DND-41 (cell line): ENCODE data around the gene PLA2G4B.

Experiments
- EZH2 ChIP-seq: IDR thresholded peaks from 3 replicates; pipeline ENCODE4 v1.6.1; 2012; ENCODE audit warnings: borderline replicate concordance, low read depth, mild to moderate bottlenecking, moderate library complexity, low read length, inconsistent platforms; ENCODE audit not compliant: severe bottlenecking
- TF ChIP-seq, protein P1 (sequence below): IDR thresholded peaks from 2 replicates; pipeline ENCODE4 v1.5.1; 2012; ENCODE audit warnings: borderline replicate concordance, low read length, moderate library complexity, mild to moderate bottlenecking; ENCODE audit not compliant: poor library complexity, severe bottlenecking; ENCODE audit errors: extremely low read depth

DNA sequence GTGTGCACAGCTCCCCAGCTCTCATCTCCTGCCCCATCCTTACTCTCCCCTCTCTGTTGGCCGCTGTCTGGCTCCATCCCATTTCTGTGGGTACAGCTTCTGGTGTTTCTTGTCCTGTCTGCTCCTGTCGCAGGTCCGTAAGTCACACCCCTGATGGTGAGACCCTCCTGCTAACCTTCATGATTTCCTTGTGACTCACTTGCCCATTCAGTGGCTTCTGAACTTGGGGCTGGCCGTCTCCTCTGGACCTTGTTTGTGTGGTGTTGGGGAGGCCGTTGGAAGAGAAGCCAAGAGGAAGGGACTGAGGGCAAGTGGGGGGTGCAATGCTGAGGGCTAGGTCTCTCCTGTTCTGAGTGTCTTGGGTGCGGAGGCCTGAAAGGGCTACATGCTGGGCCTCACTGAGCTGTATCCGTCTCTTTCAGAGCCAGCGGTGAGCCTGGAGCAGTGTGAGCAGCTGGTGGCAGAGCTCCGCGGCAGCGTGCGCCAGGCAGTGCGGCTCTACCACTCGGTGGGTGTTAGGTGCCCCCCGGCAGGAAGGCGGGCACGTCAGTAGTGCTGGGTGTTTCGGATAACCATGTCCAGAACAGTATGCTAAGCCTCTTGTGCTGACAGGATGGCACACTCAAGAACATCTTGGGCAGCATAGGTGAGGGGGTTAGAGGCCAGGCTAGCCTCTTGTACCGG lies 14.4 kb upstream of the PLA2G4B start:
- TF ChIP-seq, protein P1, sequence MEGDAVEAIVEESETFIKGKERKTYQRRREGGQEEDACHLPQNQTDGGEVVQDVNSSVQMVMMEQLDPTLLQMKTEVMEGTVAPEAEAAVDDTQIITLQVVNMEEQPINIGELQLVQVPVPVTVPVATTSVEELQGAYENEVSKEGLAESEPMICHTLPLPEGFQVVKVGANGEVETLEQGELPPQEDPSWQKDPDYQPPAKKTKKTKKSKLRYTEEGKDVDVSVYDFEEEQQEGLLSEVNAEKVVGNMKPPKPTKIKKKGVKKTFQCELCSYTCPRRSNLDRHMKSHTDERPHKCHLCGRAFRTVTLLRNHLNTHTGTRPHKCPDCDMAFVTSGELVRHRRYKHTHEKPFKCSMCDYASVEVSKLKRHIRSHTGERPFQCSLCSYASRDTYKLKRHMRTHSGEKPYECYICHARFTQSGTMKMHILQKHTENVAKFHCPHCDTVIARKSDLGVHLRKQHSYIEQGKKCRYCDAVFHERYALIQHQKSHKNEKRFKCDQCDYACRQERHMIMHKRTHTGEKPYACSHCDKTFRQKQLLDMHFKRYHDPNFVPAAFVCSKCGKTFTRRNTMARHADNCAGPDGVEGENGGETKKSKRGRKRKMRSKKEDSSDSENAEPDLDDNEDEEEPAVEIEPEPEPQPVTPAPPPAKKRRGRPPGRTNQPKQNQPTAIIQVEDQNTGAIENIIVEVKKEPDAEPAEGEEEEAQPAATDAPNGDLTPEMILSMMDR, result no peak
- TF ChIP-seq EZH2, result no peak
